Measurements from ENCODE around the gene VPS11.

VPS11 gene

DNA sequence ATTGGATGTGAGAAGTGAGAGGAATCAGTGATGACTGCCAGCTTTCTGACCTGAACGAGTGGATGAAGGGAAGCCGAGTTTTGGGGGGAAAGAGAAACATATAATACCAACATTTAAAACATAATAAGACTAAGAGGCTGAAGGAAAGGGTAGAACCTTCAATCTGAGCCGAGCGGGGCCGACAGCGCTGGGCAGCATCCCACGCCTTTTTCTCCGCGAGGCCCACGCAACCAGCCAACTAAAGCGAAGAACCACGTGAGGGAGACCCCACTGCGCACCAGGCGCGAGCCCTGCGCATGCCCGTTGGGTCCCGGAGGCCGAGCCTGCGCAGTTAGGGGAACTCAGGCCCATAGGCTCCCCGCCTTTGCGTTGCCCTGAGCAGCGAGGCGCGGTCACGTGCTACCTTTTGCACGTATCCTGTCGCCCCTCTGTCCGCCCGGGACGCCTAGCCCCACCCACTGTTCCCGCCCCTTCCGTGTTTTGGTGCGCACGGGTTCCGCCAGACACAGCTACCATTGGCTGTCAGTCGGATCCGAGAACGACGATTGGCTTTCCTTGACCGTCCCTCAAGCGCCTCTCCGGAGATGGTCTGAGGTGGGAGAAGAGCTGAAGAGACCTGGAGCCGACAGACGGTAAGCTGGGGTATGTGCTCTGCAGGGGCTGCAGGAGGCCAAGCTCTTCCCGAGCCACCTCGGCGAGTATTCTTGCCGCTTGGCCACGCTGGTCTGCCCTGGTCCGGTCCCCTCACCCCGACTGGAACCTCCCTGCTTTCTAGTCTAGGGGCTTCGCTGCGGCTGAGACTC is 53.6 kb downstream of the VPS11 start, which contains the start of gene HINFP:
Gene HINFP (plus strand): TSS at position 573 of the 803 bp plus-strand sequence. CDS start 5,365 bp downstream, outside the sequence.
- DNase-seq (ENCODE audit: low read depth): peak; percentile 99
- TF ChIP-seq, protein P1, sequence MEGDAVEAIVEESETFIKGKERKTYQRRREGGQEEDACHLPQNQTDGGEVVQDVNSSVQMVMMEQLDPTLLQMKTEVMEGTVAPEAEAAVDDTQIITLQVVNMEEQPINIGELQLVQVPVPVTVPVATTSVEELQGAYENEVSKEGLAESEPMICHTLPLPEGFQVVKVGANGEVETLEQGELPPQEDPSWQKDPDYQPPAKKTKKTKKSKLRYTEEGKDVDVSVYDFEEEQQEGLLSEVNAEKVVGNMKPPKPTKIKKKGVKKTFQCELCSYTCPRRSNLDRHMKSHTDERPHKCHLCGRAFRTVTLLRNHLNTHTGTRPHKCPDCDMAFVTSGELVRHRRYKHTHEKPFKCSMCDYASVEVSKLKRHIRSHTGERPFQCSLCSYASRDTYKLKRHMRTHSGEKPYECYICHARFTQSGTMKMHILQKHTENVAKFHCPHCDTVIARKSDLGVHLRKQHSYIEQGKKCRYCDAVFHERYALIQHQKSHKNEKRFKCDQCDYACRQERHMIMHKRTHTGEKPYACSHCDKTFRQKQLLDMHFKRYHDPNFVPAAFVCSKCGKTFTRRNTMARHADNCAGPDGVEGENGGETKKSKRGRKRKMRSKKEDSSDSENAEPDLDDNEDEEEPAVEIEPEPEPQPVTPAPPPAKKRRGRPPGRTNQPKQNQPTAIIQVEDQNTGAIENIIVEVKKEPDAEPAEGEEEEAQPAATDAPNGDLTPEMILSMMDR (IDR thresholded peaks at IDR 0.05; ENCODE audit: low read length, missing control alignments): no peak
- H3K4me3 ChIP-seq (replicated peaks; ENCODE audit: low read depth, low read length): peak within 1 kb of the TSS; percentile 71

DNA sequence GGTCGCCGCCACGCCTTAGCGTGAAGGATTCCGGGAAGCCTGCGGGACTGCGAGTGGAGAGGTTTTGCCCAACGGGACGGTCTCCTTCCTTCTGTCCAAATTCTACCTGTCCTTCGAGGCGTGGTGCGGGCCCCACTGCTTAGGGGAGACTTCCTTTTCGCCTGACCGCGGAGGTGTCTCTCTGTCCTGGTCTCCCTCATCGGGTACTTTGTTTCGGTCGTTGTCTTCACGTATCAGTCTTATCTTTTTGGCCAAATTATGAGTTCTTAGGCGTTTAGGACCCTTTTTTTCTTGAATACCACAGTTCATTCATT is 54.1 kb downstream of the VPS11 start:
- peak overlapping the region; percentile 71 for H3K4me3 ChIP-seq (replicated peaks; ENCODE audit: low read depth, low read length)
- no peak for DNase-seq (ENCODE audit: low read depth)
- TF ChIP-seq, protein P1 (IDR thresholded peaks at IDR 0.05; ENCODE audit: low read length, missing control alignments): no peak

DNA sequence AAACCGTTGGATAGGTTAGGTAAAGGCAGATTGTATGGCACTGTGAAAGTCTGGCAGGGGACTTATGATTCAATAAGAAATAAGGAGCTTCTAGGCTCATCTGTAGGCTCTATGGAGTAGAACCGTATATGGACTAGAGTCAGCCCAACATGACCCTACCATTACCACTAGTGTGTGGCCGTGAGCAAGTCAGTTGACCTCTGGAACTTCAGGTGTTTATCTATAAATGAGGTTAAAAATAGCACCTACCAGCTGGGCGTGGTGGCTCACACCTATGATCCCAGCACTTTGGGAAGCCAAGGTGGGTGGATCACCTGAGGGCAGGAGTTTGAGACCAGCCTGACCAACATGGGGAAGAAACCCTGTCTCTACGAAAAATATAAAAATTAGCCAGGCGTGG is 58.2 kb downstream of the VPS11 start:
- no peak for DNase-seq (ENCODE audit: low read depth)
- H3K4me3 ChIP-seq (replicated peaks; ENCODE audit: low read depth, low read length): no peak overlapping the region

DNA sequence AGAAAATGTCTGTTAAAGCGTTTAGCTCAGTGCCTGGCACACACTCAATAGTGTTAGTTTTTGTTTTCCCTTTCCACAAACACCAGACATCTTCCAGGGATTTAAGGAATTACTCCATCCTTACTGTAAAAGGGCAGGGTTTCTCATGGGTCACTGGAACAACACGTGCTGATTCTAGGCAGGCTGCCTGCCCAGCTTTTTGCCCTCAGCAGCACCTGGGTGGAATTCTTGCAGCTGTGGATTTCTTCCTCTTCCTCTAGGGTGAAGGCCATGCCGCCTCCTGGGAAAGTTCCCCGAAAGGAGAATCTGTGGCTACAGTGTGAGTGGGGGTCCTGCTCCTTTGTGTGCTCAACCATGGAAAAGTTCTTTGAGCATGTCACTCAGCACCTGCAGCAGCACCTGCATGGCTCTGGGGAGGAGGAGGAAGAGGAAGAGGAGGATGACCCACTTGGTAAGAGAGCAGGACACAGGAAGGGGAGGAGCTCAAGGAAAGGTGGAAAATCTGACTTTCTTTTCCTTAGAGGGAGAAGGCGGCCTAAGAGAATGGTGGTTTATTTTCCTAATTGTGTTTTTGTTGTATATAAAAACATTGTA is 59.2 kb downstream of the VPS11 start:
- DNase-seq (ENCODE audit: low read depth): no peak
- H3K4me3 ChIP-seq (replicated peaks; ENCODE audit: low read depth, low read length): no peak overlapping the region
- TF ChIP-seq, protein P1 (IDR thresholded peaks at IDR 0.05; ENCODE audit: low read length, missing control alignments): no peak

More for the DNA sequence above, 58.2 kb downstream of the VPS11 start:
- TF ChIP-seq, protein P1 (IDR thresholded peaks at IDR 0.05; ENCODE audit: low read length, missing control alignments): no peak

DNA sequence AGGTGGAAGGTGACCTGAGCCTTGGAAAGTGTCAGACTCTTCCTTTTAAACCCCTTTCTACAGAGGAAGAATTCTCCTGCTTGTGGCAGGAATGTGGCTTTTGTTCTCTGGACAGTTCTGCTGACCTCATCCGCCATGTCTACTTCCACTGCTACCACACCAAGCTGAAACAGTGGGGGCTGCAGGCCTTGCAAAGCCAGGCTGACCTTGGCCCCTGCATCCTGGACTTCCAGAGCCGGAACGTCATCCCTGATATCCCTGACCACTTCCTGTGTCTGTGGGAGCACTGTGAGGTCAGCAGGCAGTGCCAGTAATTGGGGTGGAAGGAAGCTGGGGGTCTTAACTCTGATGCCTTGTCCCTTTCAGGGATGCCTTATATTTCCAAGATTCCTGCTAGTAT is 63.0 kb downstream of the VPS11 start:
- TF ChIP-seq, protein P1 (IDR thresholded peaks at IDR 0.05; ENCODE audit: low read length, missing control alignments): no peak
- no peak overlapping the region for H3K4me3 ChIP-seq (replicated peaks; ENCODE audit: low read depth, low read length)
- peak; percentile 70 for DNase-seq (ENCODE audit: low read depth)

All from fibroblast of pulmonary artery (primary cell).